SHP77 treated with DMSO at 0.1 percent for 48 hours (cell line): Measurements from ENCODE around the gene ALKBH1.
"Not testable (repeated sequence)": the region's sequence is repeated elsewhere in the genome, so short reads cannot be mapped to it uniquely, and the experiment has no call there.

Experiments used
- DNase-seq: peaks from one replicate; lab custom pipeline; 2025; lab: John Stamatoyannopoulos, UW

The ALKBH1 gene, protein sequence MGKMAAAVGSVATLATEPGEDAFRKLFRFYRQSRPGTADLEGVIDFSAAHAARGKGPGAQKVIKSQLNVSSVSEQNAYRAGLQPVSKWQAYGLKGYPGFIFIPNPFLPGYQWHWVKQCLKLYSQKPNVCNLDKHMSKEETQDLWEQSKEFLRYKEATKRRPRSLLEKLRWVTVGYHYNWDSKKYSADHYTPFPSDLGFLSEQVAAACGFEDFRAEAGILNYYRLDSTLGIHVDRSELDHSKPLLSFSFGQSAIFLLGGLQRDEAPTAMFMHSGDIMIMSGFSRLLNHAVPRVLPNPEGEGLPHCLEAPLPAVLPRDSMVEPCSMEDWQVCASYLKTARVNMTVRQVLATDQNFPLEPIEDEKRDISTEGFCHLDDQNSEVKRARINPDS

DNA sequence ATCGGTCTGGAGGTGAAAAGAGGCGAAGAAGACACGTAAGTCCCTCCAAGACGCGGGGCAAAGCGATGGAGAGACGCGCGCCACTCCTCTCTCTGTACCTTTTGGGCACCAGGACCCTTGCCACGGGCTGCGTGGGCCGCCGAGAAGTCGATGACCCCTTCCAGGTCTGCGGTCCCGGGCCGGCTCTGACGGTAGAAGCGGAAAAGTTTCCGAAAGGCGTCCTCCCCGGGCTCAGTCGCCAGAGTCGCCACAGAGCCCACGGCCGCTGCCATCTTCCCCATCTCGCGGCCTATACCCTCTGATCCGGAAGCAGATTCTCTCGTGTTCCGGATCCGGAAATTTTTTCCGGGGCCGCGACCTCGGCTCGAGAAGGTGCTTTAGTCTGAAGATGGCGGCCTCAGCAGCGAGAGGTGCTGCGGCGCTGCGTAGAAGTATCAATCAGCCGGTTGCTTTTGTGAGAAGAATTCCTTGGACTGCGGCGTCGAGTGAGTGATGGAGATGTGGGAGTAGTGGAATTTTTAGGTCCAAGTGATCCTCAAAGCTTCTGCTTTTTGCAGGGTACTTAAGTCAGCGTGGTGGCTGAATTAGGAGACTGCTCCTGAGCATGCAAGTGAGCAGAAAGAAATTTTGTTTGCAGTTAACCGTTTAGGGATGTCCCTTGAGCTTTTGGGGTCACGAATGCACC, at the start of gene ALKBH1, which contains the start of gene SLIRP:
Gene ALKBH1 (minus strand): TSS at position 300 of the 685 bp plus-strand sequence. CDS start 19 bp downstream, at position 281.
Gene SLIRP (plus strand): TSS at position 380 of the 685 bp plus-strand sequence. CDS start 9 bp downstream, at position 389.
- DNase-seq, result peak; percentile 48

DNA sequence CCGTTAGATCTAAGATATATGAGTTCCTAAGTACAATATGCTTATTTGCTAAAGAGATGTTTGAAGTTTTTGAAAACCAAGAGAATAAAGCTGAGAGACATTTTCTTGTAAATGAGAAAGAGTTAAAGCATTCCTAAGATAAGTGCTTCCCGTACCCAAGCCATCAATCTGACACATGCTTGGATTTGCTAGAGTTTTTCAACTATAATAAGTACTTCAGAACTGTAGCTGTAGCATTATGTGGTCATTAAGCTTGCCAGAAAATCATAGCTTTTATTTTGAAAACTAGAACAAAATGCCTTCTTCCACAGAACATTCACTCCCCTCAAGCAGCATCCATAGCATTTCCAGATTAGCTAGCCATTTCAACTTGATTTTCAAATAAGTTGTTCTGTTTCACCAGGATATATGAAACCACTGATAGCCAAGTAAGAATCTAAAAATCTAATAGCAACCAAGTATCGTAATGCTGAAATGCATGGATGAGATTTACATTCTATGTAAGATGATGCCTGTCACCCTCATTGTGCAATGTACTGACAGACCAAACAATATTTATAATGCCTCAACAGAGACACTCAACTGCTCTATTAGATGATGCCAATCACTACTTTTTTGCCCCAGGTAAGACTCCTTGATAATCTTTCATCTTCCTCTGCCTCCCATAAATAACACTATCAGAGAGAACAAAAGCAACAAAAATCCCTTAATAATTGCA, 45.1 kb upstream of the ALKBH1 start:
- no peak for DNase-seq

DNA sequence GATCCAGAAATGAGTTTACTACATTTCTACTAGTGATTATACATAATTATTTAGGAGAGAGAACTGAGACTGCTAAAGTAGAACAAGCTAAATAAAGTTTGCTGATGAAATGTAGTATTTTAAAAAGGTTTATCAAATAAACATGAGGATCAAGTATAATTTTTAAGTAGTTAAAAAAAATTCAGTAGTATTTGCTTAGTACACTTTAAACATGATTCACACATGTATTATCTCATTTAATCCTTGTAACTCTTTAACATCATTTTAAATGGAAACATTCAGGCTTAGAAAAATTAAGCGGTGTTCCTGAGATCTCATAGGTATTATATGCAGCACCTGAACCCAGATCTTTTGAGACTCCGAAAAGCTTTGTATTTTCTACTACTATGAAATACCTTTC, 44.4 kb upstream of the ALKBH1 start:
- no peak for DNase-seq

DNA sequence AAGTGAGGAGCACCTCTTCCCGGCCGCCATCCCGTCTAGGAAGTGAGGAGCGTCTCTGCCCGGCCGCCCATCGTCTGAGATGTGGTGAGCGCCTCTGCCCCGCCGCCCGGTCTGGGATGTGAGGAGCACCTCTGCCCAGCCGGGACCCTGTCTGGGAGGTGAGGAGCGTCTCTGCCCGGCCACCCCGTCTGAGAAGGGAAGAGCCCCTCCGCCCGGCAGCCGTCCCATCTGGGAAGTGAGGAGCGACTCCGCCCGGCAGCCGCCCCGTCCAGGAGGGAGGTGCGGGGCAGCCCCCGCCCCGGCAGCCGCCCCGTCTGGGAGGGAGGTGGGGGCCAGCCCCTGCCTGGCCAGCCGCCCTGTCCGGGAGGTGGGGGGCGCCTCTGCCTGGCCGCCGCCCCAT, 39.6 kb upstream of the ALKBH1 start:
- DNase-seq, result not testable (repeated sequence)

DNA sequence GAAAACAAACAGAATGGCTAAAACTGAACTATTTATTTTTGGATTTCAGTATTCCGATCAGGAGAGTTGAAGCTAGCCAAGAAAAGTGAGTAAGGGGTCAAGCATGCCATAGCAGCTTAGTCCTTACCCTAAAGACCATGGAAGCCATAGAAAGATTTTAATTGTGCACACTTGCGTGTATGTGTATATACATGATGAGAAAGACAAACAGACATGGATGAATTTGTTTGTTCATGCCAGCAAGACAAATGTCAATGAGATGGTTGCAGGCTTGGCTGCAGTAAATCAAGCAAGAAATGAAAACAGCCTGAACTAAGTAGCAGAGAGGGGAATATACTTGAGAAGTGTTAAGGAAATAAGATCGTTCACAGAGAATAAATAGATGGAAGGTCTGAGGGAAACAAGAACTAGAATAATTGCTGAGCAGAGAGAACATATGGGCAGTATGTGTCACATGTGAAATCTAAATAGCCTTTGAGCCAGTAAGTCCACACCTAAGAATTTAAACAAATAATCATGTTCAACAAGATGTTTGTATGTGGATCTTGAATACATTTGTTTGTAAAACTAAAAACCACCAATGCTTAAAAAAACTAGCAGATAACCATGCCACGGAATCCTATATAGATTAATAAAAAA, 38.4 kb upstream of the ALKBH1 start:
- DNase-seq, result peak; percentile 18

DNA sequence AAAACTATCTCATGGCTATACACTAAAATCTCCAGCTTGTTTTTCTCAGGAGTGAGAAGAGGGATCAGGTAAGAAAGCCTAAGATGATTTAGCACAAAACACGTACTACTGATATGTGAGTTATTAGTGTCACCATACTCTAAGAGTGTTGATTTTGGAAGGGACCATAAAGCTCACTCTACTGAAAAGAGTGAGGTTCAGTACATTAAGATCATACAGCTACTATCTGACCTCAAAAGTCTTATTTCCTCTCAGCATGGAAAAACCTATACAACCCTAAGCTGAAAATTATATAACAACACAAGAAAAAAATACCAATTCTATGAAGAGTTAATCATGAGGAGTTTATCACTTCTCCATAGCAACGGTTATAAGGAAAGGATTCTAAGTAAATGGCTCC, 33.6 kb upstream of the ALKBH1 start:
- no peak for DNase-seq

DNA sequence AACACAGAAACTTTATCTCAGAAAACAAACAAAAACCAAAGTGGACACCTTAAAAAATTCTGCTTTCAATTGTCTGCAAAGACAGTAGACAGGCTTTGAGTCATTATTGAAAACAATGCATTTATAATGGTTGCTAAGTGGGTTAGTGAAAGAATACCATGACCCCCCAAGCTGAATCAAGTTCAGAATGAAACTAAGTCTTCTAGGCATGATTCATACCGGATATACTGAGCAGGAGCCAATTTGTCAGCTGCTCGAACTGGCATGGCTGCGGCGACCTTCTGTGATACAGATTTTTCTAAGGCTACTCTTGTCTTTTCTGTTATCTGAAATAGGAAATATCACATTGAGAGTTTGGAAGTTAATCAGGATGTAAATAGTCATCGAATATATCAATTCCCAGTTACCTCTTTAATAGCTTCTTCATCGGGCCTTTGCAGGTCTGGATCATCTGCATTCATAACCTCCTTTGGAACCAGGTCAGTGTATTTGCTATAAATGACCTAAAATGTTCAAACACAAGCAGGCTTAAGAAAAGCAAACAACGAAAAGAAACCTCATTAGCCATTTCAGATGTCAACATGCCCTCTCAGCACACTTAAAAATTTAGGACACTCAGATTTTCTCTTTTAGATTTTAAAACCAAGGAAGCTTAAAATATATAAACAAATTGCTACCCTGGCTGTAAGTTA, 30.9 kb upstream of the ALKBH1 start:
- no peak for DNase-seq

DNA sequence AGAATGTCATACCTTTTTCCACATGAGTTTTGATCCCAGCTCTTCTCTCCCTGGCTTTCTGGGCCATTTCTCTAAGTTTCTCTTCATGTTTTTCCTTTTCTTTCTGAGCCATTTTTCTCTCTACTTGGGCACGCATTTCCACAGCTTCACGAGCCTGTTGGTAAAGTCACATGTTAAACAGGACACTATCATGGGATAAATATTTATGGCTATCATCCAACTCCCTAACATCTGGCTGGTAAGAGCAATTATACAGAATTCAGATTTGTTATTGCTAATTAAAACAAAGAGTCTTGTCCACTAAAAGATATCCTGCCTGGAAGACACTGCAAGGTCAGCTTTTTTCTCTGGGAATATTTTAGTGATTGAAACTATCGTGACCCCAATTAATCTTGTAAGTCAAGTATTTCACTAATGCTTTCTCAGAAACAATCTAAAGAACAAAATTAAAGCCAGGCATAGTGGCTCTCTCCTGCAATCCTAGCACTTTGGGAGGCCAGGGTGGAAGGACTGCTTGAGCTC, 23.2 kb upstream of the ALKBH1 start:
- no peak for DNase-seq

DNA sequence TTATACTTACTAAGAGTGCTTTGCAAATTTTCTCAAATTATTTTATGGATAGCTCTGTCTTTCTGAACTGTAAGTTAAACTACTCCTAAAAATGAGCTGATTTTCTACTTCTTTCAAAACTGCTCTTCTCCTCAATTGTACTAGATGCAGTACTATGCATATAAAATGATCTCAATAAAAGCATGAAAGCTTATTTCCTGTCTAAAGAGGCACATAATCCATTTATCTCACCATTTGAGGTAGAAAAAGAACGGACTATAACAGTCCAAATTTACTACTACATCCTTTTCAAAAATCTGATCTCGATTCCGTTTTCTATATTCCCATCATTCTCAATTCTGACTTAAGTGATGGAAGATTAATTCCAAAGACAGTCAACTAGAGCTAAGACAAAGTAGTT, 14.5 kb upstream of the ALKBH1 start:
- no peak for DNase-seq

DNA sequence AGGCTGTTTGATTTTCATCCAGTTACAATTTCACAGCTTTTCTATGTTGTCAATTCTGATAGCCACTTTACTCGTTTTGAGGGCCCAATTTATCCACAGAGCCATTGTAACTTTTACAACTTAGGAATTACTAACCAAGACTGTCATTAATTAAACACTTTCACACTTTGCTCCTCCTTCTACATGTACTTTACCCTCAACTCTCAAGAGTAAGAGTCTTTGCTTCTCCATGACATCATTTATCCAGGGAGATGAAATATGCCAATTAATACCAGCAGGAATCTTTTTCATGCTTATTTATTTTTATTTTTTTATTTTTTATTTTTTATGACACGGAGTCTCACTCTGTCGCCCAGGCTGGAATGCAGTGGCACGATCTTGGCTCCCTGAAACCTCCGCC, 13.6 kb upstream of the ALKBH1 start:
- DNase-seq, result no peak

DNA sequence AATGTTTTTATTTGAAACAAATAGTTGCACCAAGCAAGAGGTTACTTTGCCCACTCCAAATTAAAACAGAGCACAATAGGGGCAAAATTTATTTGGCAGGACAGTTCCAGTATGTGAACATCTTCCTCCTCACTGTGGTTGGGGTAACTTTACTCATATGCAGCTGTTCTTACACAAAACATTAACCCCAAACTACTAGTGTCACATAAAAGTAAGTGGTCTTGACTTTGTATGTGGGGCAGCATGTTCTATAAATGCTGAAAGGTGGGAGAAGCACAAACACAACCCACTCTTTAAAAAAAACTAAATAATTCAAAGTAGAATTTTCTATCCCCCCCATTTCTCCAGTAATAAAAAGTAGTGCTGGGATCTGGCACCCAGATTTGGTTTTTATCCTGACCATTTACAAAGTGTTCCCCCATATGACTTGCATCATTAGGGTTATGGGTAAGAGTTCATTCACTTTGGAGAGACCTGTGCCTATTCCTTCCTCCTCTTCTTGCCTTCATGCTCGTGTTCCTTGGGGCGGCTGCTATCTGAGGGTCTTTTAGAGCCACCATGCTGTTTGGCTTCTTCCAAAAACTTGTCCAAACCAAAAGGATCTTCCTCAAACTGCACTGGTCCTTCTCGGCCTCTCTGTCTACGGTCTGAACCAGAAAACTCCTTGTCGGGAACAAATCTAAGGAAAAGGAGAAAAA, 9.9 kb upstream of the ALKBH1 start:
- DNase-seq, result no peak

DNA sequence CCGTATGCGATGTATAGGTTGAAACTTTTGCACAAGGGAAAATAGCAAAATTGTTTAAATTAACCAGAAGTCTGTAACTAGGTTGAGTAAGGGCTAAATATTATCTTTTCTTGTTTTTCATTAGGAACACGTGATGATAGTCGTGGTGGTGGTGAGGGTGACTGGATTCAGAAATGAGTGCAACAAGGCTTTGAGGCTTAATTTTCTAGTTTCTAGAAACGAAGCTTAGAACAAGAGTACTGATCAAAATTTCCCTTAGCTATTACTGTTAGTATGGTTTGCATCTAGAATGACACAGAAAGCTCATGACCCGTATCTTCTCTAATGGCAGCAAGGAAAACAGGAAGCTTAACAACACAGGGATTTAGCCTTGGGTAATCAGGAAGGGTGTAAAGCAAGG, 7.1 kb upstream of the ALKBH1 start:
- DNase-seq, result no peak

DNA sequence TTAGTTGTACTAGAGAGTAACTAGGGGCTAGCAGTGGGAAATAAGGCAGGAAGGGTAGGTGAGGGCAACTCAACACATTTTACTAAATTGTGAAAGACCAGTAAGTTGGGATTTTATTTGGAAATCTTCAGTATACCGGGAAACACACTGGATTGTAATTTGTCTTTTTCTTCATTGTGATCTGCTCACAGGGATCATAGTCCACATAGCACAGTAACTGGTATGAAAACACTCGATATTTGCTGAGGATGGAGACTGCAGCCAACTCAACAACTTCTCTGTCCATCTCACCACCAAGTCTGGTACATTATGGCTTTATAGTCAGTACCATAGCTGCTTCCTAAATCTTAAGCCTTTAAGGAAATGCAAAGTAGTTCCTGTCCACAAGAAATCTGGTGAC, 2.5 kb upstream of the ALKBH1 start:
- no peak for DNase-seq

DNA sequence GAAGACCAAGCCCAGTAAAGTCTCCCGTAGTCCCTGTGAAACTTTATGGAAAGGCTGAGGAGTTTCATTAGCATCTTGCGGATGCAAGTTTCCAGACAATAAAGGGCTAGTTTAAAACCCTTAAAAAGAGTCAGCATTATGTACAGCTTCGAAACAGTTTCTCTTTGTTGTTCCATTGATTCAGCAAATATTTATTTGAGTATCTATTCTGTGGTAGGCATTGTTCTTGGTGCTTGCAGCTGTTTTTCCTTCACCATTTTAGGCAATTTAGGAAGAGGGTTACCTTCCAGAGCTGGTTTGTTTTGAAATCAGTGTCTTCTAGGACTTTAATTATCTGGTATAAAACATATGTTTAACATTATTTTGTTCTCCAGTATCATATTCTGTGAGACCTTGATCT, 1.6 kb upstream of the ALKBH1 start:
- no peak for DNase-seq

DNA sequence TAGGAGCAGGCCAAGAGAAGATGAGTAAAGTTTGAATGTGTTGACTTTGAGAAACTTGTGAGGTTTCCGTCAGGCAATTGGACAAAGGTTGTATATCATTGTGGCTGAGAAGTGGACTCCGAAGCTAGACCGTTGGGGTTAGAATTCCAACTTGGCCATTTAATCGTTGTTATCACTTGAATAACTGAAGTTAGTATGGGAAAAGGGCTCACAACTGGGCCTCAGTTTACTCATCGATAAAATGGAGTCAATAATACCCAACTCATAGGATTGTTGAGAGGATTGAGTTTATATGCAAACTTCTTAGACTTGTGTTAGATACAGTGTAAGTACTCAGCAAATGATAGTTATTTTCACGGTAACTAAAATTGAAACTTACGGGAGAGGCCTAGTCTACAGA, 926 bp upstream of the ALKBH1 start:
- no peak for DNase-seq

DNA sequence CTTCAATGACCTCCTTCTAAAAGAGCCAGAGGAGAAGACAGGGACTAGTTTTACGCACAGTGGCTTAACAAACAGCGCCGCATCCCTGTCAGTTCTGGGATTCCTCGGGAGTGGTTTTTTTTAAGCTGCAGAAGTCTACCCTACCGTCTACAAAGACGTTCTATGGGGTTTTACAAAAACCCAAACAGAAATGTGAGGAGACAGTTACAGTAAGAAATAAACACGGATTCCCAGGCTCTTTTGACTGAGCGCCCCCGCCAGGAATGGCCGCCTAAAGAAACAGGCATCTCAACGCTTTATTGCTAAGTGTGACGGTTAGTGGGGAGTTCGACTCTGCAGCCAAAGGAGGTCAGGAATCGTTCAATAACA, 484 bp downstream of the ALKBH1 start:
- DNase-seq, result no peak

DNA sequence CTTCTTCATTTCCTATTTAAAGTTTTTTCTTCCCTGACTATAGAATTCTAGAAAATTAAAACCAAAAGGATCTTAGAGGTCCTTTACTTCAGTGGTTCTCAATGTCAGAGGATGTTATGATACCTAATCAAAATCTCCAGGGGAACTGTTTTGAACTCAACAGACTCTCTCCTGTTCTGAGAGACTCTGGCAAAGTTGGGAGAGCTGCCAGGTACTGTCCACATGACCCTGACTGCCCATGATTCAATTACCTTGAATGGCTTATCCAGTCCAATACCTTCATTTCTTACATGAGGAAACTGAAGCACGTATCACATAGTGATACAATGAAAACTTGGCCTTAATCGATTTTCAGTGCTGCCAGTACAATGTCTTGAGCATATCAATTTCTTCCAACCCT, 16.6 kb downstream of the ALKBH1 start:
- no peak for DNase-seq

DNA sequence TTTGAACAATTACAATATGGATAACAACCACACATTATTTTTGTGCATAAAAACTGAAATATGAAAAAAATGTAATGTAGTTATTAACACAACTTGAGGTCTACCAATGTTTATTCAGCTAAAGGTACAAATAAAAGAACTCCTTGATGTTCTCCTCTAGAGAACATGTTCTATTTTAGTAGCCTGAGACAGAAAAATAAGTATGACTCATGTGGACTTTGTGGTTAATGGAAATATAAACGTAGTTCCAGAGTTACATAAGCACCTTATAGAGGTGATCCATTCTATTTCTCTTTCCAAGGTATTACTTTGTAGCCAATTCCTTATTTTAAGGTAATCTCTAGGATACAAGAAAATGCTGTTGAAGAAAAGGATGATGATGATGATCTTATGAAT, 25.7 kb downstream of the ALKBH1 start:
- DNase-seq, result no peak

DNA sequence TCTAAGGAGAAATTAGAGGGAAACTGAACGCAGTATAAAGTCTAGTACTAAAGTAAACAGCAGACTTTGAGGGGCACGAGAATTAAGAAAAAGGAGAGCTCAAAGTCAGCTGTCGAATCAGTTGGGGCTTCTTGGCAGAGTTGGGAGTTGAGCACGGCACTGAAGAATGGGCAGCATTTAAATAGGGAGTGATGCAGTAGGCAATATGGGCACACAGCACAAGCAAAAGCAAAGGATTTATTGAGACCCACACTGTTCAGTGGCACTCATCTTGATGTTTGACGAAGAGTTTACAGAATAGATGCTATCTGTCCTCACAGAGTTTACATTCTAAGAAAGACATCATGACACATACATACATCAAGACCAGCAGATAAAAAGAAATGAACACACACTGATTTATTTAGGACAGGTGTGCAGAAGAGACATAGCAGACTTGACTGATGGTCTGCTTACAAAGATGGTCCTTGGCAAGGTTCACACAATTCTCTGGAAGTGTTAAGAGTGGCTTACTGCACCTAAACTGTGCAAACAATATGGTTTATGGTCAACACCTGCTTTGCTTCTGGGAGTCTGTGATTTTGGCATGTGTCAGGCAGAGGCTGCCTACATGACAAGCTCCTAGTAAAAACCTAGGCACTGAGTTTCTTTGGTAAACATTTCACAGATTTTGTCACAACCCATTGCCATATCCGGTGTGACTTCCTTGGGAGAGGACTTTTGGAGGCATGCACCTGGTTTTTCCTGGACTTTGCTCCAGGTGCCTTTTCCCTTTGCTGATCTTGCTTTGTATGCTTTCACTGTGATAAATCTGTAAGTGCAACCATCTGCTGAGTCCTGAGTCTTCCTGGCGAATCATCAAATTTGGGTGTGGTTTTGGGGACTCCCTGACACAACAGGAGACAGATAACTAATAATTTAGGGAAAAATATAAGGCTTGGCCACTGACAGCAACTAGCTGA, 26.3 kb downstream of the ALKBH1 start:
- peak; percentile 25 for DNase-seq

DNA sequence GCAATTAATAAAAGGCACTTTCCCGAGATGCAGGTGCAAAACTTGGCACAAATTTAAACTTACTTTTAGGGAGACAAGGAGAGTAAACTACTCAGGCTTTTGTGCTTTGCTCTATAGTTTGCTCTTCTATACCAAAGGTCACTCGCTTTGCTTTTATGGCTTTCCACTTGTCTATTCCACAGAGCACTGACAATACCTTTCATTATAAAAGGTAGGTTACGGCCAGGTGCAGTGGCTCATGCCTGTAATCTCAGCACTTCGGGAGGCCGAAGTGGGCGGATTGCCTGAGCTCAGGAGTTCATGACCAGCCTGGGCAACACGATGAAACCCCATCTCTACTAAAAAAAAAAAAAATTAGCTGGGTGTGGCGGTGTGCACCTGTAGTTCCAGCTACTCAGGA, 32.9 kb downstream of the ALKBH1 start:
- DNase-seq, result no peak
